Smooth muscle cell (in vitro differentiated cells): ENCODE measurements around the gene DPYSL4. TPM values are rescaled to one million over a fixed set of nuclear protein-coding genes. Genes with fewer than 3 reads are reported as not detected.

Source experiments
- DNase-seq: peaks from one replicate; lab custom pipeline; 2025; ENCODE audit not compliant: unreplicated experiment; lab: John Stamatoyannopoulos, UW
- H2AFZ ChIP-seq: fragments of 200-600 bp; sonication (generic); 2 replicates; pipeline ENCODE4 v1.6.0; 2016; ENCODE audit warnings: antibody characterized with exemption, low read depth, mild to moderate bottlenecking
- H3F3A ChIP-seq: fragments of 200-600 bp; sonication (generic); 2 replicates; pipeline ENCODE4 v1.6.0; 2017; ENCODE audit warnings: antibody characterized with exemption, low read depth
- H3K27ac ChIP-seq: fragments of 200-600 bp; sonication (generic); 2 replicates; pipeline ENCODE4 v1.5.1; 2016; ENCODE audit warnings: low read depth, mild to moderate bottlenecking
- H3K27me3 ChIP-seq: fragments of 200-600 bp; sonication (generic); 2 replicates; pipeline ENCODE4 v1.6.1; 2016; ENCODE audit warnings: low read depth, mild to moderate bottlenecking
- H3K36me3 ChIP-seq: fragments of 200-600 bp; sonication (generic); 2 replicates; pipeline ENCODE4 v1.5.1; 2016; ENCODE audit warnings: low read depth
- H3K4me1 ChIP-seq: fragments of 200-600 bp; sonication (generic); 2 replicates; pipeline ENCODE4 v1.5.1; 2016; ENCODE audit warnings: low read depth
- H3K4me2 ChIP-seq: fragments of 200-600 bp; sonication (generic); 2 replicates; pipeline ENCODE4 v1.6.0; 2016; ENCODE audit warnings: mild to moderate bottlenecking
- H3K4me3 ChIP-seq: fragments of 200-600 bp; sonication (generic); 2 replicates; pipeline ENCODE4 v1.5.1; 2016; ENCODE audit warnings: mild to moderate bottlenecking
- H3K79me2 ChIP-seq: fragments of 200-600 bp; sonication (generic); 2 replicates; pipeline ENCODE4 v1.6.0; 2016; ENCODE audit warnings: low read depth, mild to moderate bottlenecking
- H3K9ac ChIP-seq: fragments of 200-600 bp; sonication (generic); 2 replicates; pipeline ENCODE4 v1.6.0; 2016; ENCODE audit warnings: low read depth
- H3K9me3 ChIP-seq: fragments of 200-600 bp; sonication (generic); replicated peaks from 2 replicates; pipeline ENCODE4 v1.5.1; 2016; ENCODE audit warnings: low read depth
- H4K20me1 ChIP-seq: fragments of 200-600 bp; sonication (generic); 2 replicates; pipeline ENCODE4 v1.6.0; 2016; ENCODE audit warnings: low read depth
- CTCF ChIP-seq: fragments of 200-600 bp; sonication (generic); IDR thresholded peaks from 2 replicates; pipeline ENCODE4 v1.5.1; 2017; ENCODE audit warnings: borderline replicate concordance, mild to moderate bottlenecking, antibody characterized with exemption; ENCODE audit not compliant: insufficient read depth, poor library complexity, severe bottlenecking
- WGBS: methylation state at CpG from one replicate; pipeline ENCODE4 v1.1.7; 2016; ENCODE audit warnings: low lambda C conversion rate; 5-methylcytosine and 5-hydroxymethylcytosine counted together
- polyA plus RNA-seq: library from polyadenylated mRNA; unstranded; fragments of >200 nt; fragmentation: Nextera tagmentation; extraction: Ambion mirVana; gene quantifications from 2 replicates; pipeline ENCODE4 v1.2.1, GENCODE V29; 2016
- total RNA-seq: library from RNA; depleted of rRNA; stranded (reverse); fragments of >200 nt; gene quantifications from 2 replicates; pipeline ENCODE4 v1.2.3, GENCODE V29; 2014

Gene DPYSL4
- total and polyA plus RNA-seq, 2 experiments from 2014 or later = 6.0 to 7.4 TPM

- Histone ChIP-seq H3K9ac (no peak overlapping the region), H3K27ac (no peak overlapping the region), H3K27me3 (peaks cover 50% of the 10 kb centered on the region), H3F3A (no peaks in the 10 kb centered on the region), H3K9me3 (no peaks in the 10 kb centered on the region), H3K36me3 (no peaks in the 10 kb centered on the region), H4K20me1 (peaks cover 64% of the 10 kb centered on the region), H3K4me3 (no peak overlapping the region), H3K79me2 (no peaks in the 10 kb centered on the region), H3K4me1 (peaks cover 14% of the 10 kb centered on the region), H2AFZ (no peak overlapping the region), H3K4me2 (no peak overlapping the region)
- TF ChIP-seq CTCF = no peak
- WGBS = 92% methylated on average over 16 of the region's 16 CpGs
- DNase-seq = no peak
Measured at GRCh38 chr10:132189016-132189415, 2.3 kb downstream of the DPYSL4 start.

- TF ChIP-seq CTCF = no peak
- no peak for DNase-seq
- H4K20me1 ChIP-seq = peaks cover 67% of the 10 kb centered on the region
- peaks cover 41% of the 10 kb centered on the region for H3K27me3 ChIP-seq
- H3K9me3 ChIP-seq = no peaks in the 10 kb centered on the region
- H3K4me3 ChIP-seq = no peak overlapping the region
- no peaks in the 10 kb centered on the region for H3K79me2 ChIP-seq
- H3K4me1 ChIP-seq = peaks cover 14% of the 10 kb centered on the region
- H3K4me2 ChIP-seq = no peak overlapping the region
- no peak overlapping the region for H3K27ac ChIP-seq
- 96% methylated on average over 17 of the region's 17 CpGs for WGBS
- no peaks in the 10 kb centered on the region for H3K36me3 ChIP-seq
- no peak overlapping the region for H2AFZ ChIP-seq
- no peaks in the 10 kb centered on the region for H3F3A ChIP-seq
- H3K9ac ChIP-seq = no peak overlapping the region
Measured at GRCh38 chr10:132189810-132190422, 3.2 kb downstream of the DPYSL4 start.

GRCh38 chr10:132192076-132192975 is 5.6 kb downstream of the DPYSL4 start:
- Histone ChIP-seq H3K36me3 (no peaks in the 10 kb centered on the region), H3F3A (no peaks in the 10 kb centered on the region), H4K20me1 (peaks cover 59% of the 10 kb centered on the region), H2AFZ (no peak overlapping the region), H3K4me2 (no peak overlapping the region), H3K9me3 (no peaks in the 10 kb centered on the region), H3K27ac (no peak overlapping the region), H3K79me2 (no peaks in the 10 kb centered on the region), H3K9ac (no peak overlapping the region), H3K4me1 (peaks cover 7% of the 10 kb centered on the region), H3K27me3 (peaks cover 20% of the 10 kb centered on the region), H3K4me3 (no peak overlapping the region)
- DNase-seq = no peak
- WGBS = 94% methylated on average over 28 of the region's 28 CpGs
- TF ChIP-seq CTCF = no peak
